HG03469 (cell line): ENCODE measurements around the gene RGSL1.

Experiments
- ATAC-seq: cut with Tn5 transposase; IDR thresholded peaks from one replicate; pipeline ENCODE4 v1.9.1; 2021; ENCODE audit warnings: mild to moderate bottlenecking, moderate library complexity, moderate number of reproducible peaks; ENCODE audit not compliant: unreplicated experiment

Gene RGSL1

GRCh38 chr1:182608845-182609610 is 159.1 kb downstream of the RGSL1 start:
- no peak for ATAC-seq
